Adrenal gland (tissue), 5 donors: ENCODE data around the gene NEU2.

Experiments
- POLR2A ChIP-seq, 2 donors: fragments of 450-650 bp; IDR thresholded peaks; one replicate each; pipeline ENCODE4 v1.6.1; 2017; ENCODE audit warnings: antibody characterized with exemption in 2 of 2, mild to moderate bottlenecking in 2 of 2, moderate library complexity in 1 of 2
- TF ChIP-seq, protein P1 (sequence below), 6 experiments: fragments of 450-650 bp in 4 of 6; fragments of 200-600 bp in 2 of 6; sonication (generic) in 1 of 6; IDR thresholded peaks; 1 replicate in 5 of 6; 2 replicates in 1 of 6; pipeline versions ENCODE4 v1.5.1 to v1.8.0; 2016 to 2021; ENCODE audit warnings: antibody characterized with exemption in 6 of 6, mild to moderate bottlenecking in 2 of 6, moderate library complexity in 1 of 6
- donor health status: DM: no; HTN: no; CAD: no.

DNA sequence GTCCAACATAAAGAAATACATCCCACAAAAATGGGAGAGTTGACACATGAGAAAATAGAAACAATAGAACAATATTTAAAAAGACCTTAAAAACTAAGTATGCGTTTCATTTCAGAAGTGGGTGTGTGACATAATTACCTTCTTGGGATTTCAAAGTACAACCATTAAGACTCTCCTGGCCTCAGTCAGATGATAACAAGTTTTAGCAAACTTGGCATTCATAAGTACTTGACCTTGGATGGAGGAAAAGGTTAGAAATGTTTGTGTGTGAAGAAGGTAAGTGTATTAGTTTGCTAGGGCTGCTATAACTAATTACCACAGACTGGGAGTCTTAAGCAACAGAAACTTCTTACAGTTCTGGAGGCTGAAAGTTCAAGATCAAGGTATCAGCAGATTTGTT is 14.5 kb upstream of the NEU2 start:
- TF ChIP-seq POLR2A (IDR thresholded peaks at IDR 0.05) = no peak
- TF ChIP-seq, protein P1, sequence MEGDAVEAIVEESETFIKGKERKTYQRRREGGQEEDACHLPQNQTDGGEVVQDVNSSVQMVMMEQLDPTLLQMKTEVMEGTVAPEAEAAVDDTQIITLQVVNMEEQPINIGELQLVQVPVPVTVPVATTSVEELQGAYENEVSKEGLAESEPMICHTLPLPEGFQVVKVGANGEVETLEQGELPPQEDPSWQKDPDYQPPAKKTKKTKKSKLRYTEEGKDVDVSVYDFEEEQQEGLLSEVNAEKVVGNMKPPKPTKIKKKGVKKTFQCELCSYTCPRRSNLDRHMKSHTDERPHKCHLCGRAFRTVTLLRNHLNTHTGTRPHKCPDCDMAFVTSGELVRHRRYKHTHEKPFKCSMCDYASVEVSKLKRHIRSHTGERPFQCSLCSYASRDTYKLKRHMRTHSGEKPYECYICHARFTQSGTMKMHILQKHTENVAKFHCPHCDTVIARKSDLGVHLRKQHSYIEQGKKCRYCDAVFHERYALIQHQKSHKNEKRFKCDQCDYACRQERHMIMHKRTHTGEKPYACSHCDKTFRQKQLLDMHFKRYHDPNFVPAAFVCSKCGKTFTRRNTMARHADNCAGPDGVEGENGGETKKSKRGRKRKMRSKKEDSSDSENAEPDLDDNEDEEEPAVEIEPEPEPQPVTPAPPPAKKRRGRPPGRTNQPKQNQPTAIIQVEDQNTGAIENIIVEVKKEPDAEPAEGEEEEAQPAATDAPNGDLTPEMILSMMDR (IDR thresholded peaks at IDR 0.05) = no peak
